SK-N-SH (cell line): Measurements from ENCODE around the gene TRIM68. TPM values are rescaled to one million over a fixed set of nuclear protein-coding genes. Genes with fewer than 3 reads are reported as not detected.

Source experiments
- CTCF ChIA-PET: fragments of 300-600, 350-600 bp; formaldehyde crosslinking; extraction: SDS; loops from one replicate; lab custom pipeline; 2021; lab: Yijun Ruan, JAX
- POLR2A ChIA-PET: fragments of 350-600 bp; sonication (Branson Sonifier 250); formaldehyde crosslinking; extraction: SDS; loops from one replicate; lab custom pipeline; 2020; ENCODE audit warnings: antibody characterized with exemption, inconsistent platforms; lab: Yijun Ruan, JAX
- DNase-seq: peaks from one replicate; pipeline ENCODE4 v3.0.0; 2012
- H2AFZ ChIP-seq: fragments of 200-600 bp; sonication (generic); 2 replicates; pipeline ENCODE4 v1.8.1; 2016; ENCODE audit warnings: antibody characterized with exemption, mild to moderate bottlenecking, low read depth
- H3F3A ChIP-seq: fragments of 200-600 bp; sonication (generic); replicated peaks from 2 replicates; pipeline ENCODE3; 2016; ENCODE audit warnings: antibody characterized with exemption, mild to moderate bottlenecking; ENCODE audit not compliant: insufficient read depth
- H3K27ac ChIP-seq, 2 experiments: fragments of 200-500 bp in 1 of 2; fragments of 200-600 bp in 1 of 2; sonication (Bioruptor generic) in 1 of 2; sonication (generic), shearing (Covaris generic) in 1 of 2; 2 replicates each; pipeline versions ENCODE4 v1.5.1 to v1.6.1; 2014 to 2016; ENCODE audit warnings: low read depth in 2 of 2, inconsistent platforms in 1 of 2, low read length in 1 of 2, mild to moderate bottlenecking in 1 of 2, mixed read lengths in 1 of 2
- H3K27me3 ChIP-seq: fragments of 200-600 bp; sonication (generic), shearing (Covaris generic); 2 replicates; pipeline ENCODE4 v1.6.1; 2016; ENCODE audit warnings: mixed run types; ENCODE audit not compliant: insufficient read depth
- H3K36me3 ChIP-seq, 2 experiments: fragments of 200-500 bp in 1 of 2; fragments of 200-600 bp in 1 of 2; sonication (Bioruptor generic) in 1 of 2; sonication (generic) in 1 of 2; replicated peaks in 1 of 2; 2 replicates each; pipeline versions ENCODE3 to v1.5.1; 2014 to 2016; ENCODE audit warnings: low read length in 1 of 2, mild to moderate bottlenecking in 1 of 2; ENCODE audit not compliant: insufficient read depth in 2 of 2, control insufficient read depth in 1 of 2
- H3K4me1 ChIP-seq, 2 experiments: fragments of 200-500 bp in 1 of 2; fragments of 200-600 bp in 1 of 2; sonication (Bioruptor generic) in 1 of 2; sonication (generic), shearing (Covaris generic) in 1 of 2; 2 replicates each; pipeline versions ENCODE4 v1.5.1 to v1.6.1; 2014 to 2016; ENCODE audit warnings: low read depth in 1 of 2, low read length in 1 of 2, mixed run types in 1 of 2; ENCODE audit not compliant: insufficient read depth in 2 of 2, control insufficient read depth in 1 of 2
- H3K4me2 ChIP-seq: fragments of 200-600 bp; sonication (generic), shearing (Covaris generic); 2 replicates; pipeline ENCODE4 v1.6.1; 2017; ENCODE audit warnings: mixed run types
- H3K4me3 ChIP-seq, 2 experiments: fragments of 200-500 bp in 1 of 2; fragments of 200-600 bp in 1 of 2; sonication (Bioruptor generic) in 1 of 2; sonication (generic), shearing (Covaris generic) in 1 of 2; 2 replicates each; pipeline versions ENCODE4 v1.5.1 to v1.8.1; 2014 to 2016; ENCODE audit warnings: low read depth in 2 of 2, inconsistent platforms in 1 of 2, low read length in 1 of 2, mild to moderate bottlenecking in 1 of 2, mixed read lengths in 1 of 2, moderate library complexity in 1 of 2
- H3K79me2 ChIP-seq: fragments of 200-600 bp; sonication (generic); 2 replicates; pipeline ENCODE4 v1.8.1; 2017; ENCODE audit warnings: mild to moderate bottlenecking; ENCODE audit not compliant: insufficient read depth
- H3K9ac ChIP-seq: fragments of 200-600 bp; sonication (generic); 2 replicates; pipeline ENCODE4 v1.6.1; 2017; ENCODE audit warnings: mixed run types
- H3K9me2 ChIP-seq: fragments of 200-600 bp; sonication (generic); 2 replicates; pipeline ENCODE4 v1.6.1; 2017; ENCODE audit warnings: mixed run types
- H3K9me3 ChIP-seq: fragments of 200-600 bp; sonication (generic); 2 replicates; pipeline ENCODE4 v1.6.1; 2017; ENCODE audit warnings: mixed run types, mild to moderate bottlenecking, moderate library complexity
- H4K20me1 ChIP-seq: fragments of 200-600 bp; sonication (generic); 2 replicates; pipeline ENCODE4 v1.6.1; 2017; ENCODE audit warnings: mild to moderate bottlenecking, mixed run types; ENCODE audit not compliant: insufficient read depth
- EZH2phosphoT487 ChIP-seq: fragments of 200-600 bp; sonication (generic); IDR thresholded peaks from 2 replicates; pipeline ENCODE4 v1.6.1; 2017; ENCODE audit warnings: low read depth, mixed run types, mild to moderate bottlenecking, antibody characterized with exemption, moderate library complexity, borderline replicate concordance
- FOSL2 ChIP-seq: IDR thresholded peaks from 2 replicates; pipeline ENCODE4 v1.4.0; 2012; ENCODE audit warnings: low read depth, mild to moderate bottlenecking, moderate library complexity, borderline replicate concordance
- FOXJ3 ChIP-seq: sonication (generic); formaldehyde crosslinking; IDR thresholded peaks from 2 replicates; pipeline ENCODE4 v1.5.1; 2020; ENCODE audit warnings: mild to moderate bottlenecking, missing genetic modification reagents
- GATA2 ChIP-seq: sonication (generic); formaldehyde crosslinking; IDR thresholded peaks from 2 replicates; pipeline ENCODE4 v1.5.0; 2020; ENCODE audit warnings: mild to moderate bottlenecking, missing genetic modification reagents
- MEF2A ChIP-seq: IDR thresholded peaks from 2 replicates; pipeline ENCODE4 v1.4.0; 2012; ENCODE audit warnings: low read depth, borderline replicate concordance
- MXI1 ChIP-seq: IDR thresholded peaks from 2 replicates; pipeline ENCODE4 v1.6.1; 2012; ENCODE audit warnings: mild to moderate bottlenecking, low read depth, low read length, improper control_type of control experiment
- NFIC ChIP-seq: IDR thresholded peaks from 2 replicates; pipeline ENCODE4 v1.4.0; 2012; ENCODE audit warnings: borderline replicate concordance
- NRF1 ChIP-seq: IDR thresholded peaks from 2 replicates; pipeline ENCODE4 v1.6.1; 2012; ENCODE audit warnings: low read depth, mild to moderate bottlenecking, low read length
- POLR2AphosphoS5 ChIP-seq: IDR thresholded peaks from 2 replicates; pipeline ENCODE4 v1.6.1; 2012; ENCODE audit warnings: low read depth, low read length
- RAD21 ChIP-seq: IDR thresholded peaks from 2 replicates; pipeline ENCODE4 v1.6.1; 2012; ENCODE audit warnings: mild to moderate bottlenecking, low read length
- RFX5 ChIP-seq: IDR thresholded peaks from 2 replicates; pipeline ENCODE4 v1.6.1; 2012; ENCODE audit warnings: mild to moderate bottlenecking, improper control_type of control experiment, low read length
- TEAD4 ChIP-seq: IDR thresholded peaks from 2 replicates; pipeline ENCODE4 v1.4.0; 2012; ENCODE audit warnings: mild to moderate bottlenecking, borderline replicate concordance; ENCODE audit not compliant: insufficient read depth
- WGBS: methylation state at CpG from one replicate; pipeline ENCODE4 v1.1.6; 2017; ENCODE audit warnings: low lambda C conversion rate; 5-methylcytosine and 5-hydroxymethylcytosine counted together
- polyA plus RNA-seq, 3 experiments: library from polyadenylated mRNA; depleted of rRNA; stranded (reverse); fragments of >200 nt; gene quantifications; 2 replicates each; pipeline ENCODE4 v1.2.3, GENCODE V29; 2012
- TF ChIP-seq, protein P1 (sequence below): IDR thresholded peaks from 2 replicates; pipeline ENCODE4 v1.6.1; 2012; ENCODE audit warnings: mild to moderate bottlenecking, low read depth, low read length, moderate library complexity
- TF ChIP-seq, protein P2 (sequence below): IDR thresholded peaks from 2 replicates; pipeline ENCODE4; 2012
- TF ChIP-seq, protein P3 (sequence below): IDR thresholded peaks from 2 replicates; pipeline ENCODE4 v1.4.0; 2012; ENCODE audit warnings: low read depth, borderline replicate concordance
- TF ChIP-seq, protein P4 (sequence below): IDR thresholded peaks from 2 replicates; pipeline ENCODE4 v1.4.0; 2012; ENCODE audit warnings: low read depth, borderline replicate concordance
- TF ChIP-seq, protein P5 (sequence below): fragments of 150-350 bp; IDR thresholded peaks from 2 replicates; pipeline ENCODE4 v1.6.1; 2016; ENCODE audit warnings: mild to moderate bottlenecking, low read depth, low read length
- TF ChIP-seq, protein P6 (sequence below): fragments of 200-600 bp; sonication (generic); IDR thresholded peaks from 2 replicates; pipeline ENCODE4 v1.6.1; 2017; ENCODE audit warnings: antibody characterized with exemption, mild to moderate bottlenecking, moderate library complexity
- TF ChIP-seq, protein P7 (sequence below): IDR thresholded peaks from 2 replicates; pipeline ENCODE4 v1.4.0; 2012; ENCODE audit warnings: low read depth

Gene TRIM68
- polyA plus RNA-seq, 1 of the 3 experiments (the other 2 are of a cell fraction), result 4.9 TPM

DNA sequence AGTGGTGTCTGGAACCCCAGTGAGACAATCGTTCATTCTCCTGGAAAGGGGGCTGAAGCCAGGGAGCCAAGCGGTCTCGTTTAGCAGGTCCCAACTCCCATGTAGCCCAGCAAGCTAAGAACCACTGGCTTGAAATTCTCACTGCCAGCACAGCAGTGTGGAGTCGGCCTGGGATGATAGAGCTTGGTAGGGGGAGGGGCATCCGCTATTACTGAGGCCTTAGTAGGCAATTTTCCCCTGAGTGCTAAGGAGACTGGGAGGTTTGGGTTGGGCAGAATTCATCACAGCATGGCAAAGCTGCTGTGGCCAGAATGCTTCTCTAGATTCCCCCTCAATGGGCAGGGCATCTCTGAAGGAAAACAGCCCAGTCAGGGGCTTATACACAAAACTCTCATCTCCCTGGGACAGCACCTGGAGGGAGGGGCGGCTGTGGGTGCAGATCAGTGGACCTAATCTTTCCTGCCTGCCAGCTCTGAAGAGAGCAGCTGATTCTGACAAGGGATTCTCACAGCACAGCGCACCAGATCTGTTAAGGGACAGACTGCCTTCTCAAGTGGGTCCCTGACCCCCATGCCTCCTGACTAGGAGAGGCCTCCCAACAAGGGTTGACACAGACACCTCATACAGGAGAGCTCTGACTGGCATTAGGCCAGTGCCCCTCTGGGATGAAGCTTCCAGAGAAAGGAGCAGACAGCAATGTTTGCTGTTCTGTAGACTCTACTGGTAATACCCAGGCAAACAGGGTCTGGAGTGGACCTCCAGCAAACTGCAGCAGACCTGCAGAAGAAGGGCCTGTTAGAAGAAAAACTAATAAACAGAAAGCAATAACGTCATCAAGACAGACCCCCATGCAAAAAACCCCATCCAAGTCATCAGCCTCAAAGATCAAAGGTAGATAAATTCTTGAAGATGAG is 48.2 kb downstream of the TRIM68 start:
- H4K20me1 ChIP-seq, result no peaks in the 10 kb centered on the region
- H3K4me1 ChIP-seq, result no peaks in the 10 kb centered on the region
- no peaks in the 10 kb centered on the region for H3K36me3 ChIP-seq
- H3K27me3 ChIP-seq, result no peaks in the 10 kb centered on the region
- no peaks in the 10 kb centered on the region for H3K9me3 ChIP-seq
- H2AFZ ChIP-seq, result no peak overlapping the region
- no peak overlapping the region for H3K4me2 ChIP-seq
- no peaks in the 10 kb centered on the region for H3K9me2 ChIP-seq
- H3K4me3 ChIP-seq, result no peak overlapping the region
- no peak for DNase-seq
- 6% methylated on average over 7 of the region's 8 CpGs for WGBS
- ChIA-PET POLR2A (no interaction called here), CTCF (no interaction called here)
- no peak overlapping the region for H3K27ac ChIP-seq
- no peak overlapping the region for H3K9ac ChIP-seq
- H3K79me2 ChIP-seq, result no peaks in the 10 kb centered on the region
- H3F3A ChIP-seq, result no peaks in the 10 kb centered on the region
- no peak for TF ChIP-seq NRF1
- TF ChIP-seq MEF2A, result no peak
- no peak for TF ChIP-seq RAD21
- TF ChIP-seq MXI1, result no peak
- TF ChIP-seq, protein P1, sequence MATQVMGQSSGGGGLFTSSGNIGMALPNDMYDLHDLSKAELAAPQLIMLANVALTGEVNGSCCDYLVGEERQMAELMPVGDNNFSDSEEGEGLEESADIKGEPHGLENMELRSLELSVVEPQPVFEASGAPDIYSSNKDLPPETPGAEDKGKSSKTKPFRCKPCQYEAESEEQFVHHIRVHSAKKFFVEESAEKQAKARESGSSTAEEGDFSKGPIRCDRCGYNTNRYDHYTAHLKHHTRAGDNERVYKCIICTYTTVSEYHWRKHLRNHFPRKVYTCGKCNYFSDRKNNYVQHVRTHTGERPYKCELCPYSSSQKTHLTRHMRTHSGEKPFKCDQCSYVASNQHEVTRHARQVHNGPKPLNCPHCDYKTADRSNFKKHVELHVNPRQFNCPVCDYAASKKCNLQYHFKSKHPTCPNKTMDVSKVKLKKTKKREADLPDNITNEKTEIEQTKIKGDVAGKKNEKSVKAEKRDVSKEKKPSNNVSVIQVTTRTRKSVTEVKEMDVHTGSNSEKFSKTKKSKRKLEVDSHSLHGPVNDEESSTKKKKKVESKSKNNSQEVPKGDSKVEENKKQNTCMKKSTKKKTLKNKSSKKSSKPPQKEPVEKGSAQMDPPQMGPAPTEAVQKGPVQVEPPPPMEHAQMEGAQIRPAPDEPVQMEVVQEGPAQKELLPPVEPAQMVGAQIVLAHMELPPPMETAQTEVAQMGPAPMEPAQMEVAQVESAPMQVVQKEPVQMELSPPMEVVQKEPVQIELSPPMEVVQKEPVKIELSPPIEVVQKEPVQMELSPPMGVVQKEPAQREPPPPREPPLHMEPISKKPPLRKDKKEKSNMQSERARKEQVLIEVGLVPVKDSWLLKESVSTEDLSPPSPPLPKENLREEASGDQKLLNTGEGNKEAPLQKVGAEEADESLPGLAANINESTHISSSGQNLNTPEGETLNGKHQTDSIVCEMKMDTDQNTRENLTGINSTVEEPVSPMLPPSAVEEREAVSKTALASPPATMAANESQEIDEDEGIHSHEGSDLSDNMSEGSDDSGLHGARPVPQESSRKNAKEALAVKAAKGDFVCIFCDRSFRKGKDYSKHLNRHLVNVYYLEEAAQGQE, result no peak
- TF ChIP-seq, protein P2, sequence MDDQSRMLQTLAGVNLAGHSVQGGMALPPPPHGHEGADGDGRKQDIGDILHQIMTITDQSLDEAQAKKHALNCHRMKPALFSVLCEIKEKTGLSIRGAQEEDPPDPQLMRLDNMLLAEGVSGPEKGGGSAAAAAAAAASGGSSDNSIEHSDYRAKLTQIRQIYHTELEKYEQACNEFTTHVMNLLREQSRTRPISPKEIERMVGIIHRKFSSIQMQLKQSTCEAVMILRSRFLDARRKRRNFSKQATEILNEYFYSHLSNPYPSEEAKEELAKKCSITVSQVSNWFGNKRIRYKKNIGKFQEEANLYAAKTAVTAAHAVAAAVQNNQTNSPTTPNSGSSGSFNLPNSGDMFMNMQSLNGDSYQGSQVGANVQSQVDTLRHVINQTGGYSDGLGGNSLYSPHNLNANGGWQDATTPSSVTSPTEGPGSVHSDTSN, result no peak
- no peak for TF ChIP-seq FOSL2
- TF ChIP-seq GATA2, result no peak
- no peak for TF ChIP-seq FOXJ3
- no peak for TF ChIP-seq NFIC
- TF ChIP-seq, protein P3, sequence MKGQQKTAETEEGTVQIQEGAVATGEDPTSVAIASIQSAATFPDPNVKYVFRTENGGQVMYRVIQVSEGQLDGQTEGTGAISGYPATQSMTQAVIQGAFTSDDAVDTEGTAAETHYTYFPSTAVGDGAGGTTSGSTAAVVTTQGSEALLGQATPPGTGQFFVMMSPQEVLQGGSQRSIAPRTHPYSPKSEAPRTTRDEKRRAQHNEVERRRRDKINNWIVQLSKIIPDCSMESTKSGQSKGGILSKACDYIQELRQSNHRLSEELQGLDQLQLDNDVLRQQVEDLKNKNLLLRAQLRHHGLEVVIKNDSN, result no peak
- no peak for TF ChIP-seq TEAD4
- no peak for TF ChIP-seq POLR2AphosphoS5
- no peak for TF ChIP-seq RFX5
- TF ChIP-seq, protein P4, sequence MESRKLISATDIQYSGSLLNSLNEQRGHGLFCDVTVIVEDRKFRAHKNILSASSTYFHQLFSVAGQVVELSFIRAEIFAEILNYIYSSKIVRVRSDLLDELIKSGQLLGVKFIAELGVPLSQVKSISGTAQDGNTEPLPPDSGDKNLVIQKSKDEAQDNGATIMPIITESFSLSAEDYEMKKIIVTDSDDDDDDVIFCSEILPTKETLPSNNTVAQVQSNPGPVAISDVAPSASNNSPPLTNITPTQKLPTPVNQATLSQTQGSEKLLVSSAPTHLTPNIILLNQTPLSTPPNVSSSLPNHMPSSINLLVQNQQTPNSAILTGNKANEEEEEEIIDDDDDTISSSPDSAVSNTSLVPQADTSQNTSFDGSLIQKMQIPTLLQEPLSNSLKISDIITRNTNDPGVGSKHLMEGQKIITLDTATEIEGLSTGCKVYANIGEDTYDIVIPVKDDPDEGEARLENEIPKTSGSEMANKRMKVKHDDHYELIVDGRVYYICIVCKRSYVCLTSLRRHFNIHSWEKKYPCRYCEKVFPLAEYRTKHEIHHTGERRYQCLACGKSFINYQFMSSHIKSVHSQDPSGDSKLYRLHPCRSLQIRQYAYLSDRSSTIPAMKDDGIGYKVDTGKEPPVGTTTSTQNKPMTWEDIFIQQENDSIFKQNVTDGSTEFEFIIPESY, result no peak
- TF ChIP-seq, protein P5, sequence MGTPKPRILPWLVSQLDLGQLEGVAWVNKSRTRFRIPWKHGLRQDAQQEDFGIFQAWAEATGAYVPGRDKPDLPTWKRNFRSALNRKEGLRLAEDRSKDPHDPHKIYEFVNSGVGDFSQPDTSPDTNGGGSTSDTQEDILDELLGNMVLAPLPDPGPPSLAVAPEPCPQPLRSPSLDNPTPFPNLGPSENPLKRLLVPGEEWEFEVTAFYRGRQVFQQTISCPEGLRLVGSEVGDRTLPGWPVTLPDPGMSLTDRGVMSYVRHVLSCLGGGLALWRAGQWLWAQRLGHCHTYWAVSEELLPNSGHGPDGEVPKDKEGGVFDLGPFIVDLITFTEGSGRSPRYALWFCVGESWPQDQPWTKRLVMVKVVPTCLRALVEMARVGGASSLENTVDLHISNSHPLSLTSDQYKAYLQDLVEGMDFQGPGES, result no peak
- TF ChIP-seq EZH2phosphoT487, result no peak
- TF ChIP-seq, protein P6, sequence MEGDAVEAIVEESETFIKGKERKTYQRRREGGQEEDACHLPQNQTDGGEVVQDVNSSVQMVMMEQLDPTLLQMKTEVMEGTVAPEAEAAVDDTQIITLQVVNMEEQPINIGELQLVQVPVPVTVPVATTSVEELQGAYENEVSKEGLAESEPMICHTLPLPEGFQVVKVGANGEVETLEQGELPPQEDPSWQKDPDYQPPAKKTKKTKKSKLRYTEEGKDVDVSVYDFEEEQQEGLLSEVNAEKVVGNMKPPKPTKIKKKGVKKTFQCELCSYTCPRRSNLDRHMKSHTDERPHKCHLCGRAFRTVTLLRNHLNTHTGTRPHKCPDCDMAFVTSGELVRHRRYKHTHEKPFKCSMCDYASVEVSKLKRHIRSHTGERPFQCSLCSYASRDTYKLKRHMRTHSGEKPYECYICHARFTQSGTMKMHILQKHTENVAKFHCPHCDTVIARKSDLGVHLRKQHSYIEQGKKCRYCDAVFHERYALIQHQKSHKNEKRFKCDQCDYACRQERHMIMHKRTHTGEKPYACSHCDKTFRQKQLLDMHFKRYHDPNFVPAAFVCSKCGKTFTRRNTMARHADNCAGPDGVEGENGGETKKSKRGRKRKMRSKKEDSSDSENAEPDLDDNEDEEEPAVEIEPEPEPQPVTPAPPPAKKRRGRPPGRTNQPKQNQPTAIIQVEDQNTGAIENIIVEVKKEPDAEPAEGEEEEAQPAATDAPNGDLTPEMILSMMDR, result no peak
- TF ChIP-seq, protein P7, sequence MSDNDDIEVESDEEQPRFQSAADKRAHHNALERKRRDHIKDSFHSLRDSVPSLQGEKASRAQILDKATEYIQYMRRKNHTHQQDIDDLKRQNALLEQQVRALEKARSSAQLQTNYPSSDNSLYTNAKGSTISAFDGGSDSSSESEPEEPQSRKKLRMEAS, result no peak
